Omental fat pad (tissue), 4 donors: ENCODE measurements around the gene PARPBP. TPM values are rescaled to one million over a fixed set of nuclear protein-coding genes. Genes with fewer than 3 reads are reported as not detected.
A peak's percentile ranks its signal among the peaks of the same experiment; 100 is the strongest.

Experiments used
- ATAC-seq: fragments of 150-250 bp; one replicate; pipeline ENCODE4 v1.9.1; 2016; ENCODE audit warnings: mild to moderate bottlenecking, moderate library complexity; ENCODE audit not compliant: low FRiP score
- DNase-seq: peaks from one replicate; pipeline ENCODE4 v3.0.0-alpha.2; 2019; ENCODE audit warnings: low spot score
- total RNA-seq, 4 donors: library from RNA; depleted of rRNA; stranded (reverse); fragments of >200 nt; gene quantifications; one replicate each; pipeline ENCODE4 v1.1.0, GENCODE V29; 2016
- TF ChIP-seq, protein P1 (sequence below), 3 donors: fragments of 450-650 bp; IDR thresholded peaks; one replicate each; pipeline ENCODE4 v1.5.1; 2016 to 2017; ENCODE audit warnings: antibody characterized with exemption in 3 of 3, mild to moderate bottlenecking in 3 of 3, moderate library complexity in 2 of 3

Gene PARPBP
- total RNA-seq, 4 donors from 2014 or later: 1.1 to 4.9 (median 1.3) TPM

DNA sequence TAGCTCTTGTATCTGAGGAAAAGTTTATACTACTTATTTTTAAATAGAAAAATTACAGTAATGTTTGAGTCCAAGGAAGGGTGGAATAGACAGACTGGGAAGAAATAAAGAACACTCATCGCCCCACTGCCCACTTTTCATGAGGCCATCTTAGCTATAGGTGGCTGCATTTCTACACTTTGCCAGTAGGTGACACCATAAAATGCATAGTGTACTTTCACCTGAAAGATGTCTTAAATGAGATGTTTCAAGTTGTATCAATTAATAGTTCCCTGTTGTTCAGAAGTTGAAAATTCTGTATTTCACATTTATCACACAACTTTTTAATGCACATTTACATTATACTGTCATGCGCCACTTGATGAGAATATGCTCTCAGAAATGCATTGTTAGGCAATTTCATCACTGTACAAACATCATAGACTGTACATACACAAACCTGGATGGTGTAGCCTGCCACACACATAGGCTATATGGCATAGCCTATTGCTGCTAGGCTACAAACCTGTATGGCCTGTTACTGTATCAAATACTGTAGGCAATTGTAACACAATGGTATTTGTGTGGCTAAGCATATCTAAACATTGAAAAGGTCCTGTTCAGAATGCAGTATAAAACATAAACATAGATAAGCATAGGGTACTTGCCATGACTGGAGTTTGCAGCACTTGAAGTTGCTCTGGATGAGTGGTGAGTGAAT is 50.1 kb downstream of the PARPBP start:
- ATAC-seq: no peak
- DNase-seq: no peak
- TF ChIP-seq, protein P1, sequence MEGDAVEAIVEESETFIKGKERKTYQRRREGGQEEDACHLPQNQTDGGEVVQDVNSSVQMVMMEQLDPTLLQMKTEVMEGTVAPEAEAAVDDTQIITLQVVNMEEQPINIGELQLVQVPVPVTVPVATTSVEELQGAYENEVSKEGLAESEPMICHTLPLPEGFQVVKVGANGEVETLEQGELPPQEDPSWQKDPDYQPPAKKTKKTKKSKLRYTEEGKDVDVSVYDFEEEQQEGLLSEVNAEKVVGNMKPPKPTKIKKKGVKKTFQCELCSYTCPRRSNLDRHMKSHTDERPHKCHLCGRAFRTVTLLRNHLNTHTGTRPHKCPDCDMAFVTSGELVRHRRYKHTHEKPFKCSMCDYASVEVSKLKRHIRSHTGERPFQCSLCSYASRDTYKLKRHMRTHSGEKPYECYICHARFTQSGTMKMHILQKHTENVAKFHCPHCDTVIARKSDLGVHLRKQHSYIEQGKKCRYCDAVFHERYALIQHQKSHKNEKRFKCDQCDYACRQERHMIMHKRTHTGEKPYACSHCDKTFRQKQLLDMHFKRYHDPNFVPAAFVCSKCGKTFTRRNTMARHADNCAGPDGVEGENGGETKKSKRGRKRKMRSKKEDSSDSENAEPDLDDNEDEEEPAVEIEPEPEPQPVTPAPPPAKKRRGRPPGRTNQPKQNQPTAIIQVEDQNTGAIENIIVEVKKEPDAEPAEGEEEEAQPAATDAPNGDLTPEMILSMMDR (IDR thresholded peaks at IDR 0.05): no peak

DNA sequence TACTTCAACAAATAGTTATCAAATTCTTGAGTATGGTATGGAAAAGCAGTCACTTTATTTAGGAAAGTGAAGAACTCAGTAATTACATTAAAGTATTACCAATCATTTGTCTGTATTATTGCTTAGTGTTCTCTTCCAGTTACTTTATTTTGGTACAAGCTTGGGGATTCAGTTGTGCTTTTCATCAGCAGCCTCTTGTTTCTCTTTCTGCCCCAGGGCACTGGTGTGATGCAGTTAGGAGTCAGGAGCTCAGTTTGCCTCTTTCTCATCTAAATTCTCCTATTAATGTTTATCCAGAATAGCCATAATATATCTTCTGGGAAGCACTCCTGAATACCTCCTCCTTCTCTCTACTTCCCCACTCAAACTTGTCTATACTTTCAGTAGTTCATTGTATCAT is 52.0 kb downstream of the PARPBP start:
- TF ChIP-seq, protein P1 (IDR thresholded peaks at IDR 0.05): no peak
- DNase-seq: no peak
- ATAC-seq: no peak

DNA sequence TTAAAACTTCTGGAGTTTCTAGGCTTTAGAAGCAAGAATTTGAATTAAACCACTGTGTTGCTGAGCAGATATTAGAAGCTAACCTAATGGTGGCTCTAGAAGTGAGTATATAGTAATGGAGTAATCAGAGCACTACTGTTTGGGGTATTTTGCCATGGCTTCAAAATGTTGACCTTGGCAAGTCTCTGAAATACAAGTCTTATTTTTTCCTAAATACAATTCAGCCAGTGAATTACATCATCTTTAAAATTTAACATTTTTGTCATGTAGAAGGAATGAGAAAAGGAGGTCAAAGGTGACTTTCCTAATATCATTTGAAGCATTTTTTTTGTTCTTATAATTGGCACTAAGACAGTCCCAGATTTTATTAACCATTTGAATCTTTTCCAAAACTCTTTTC is 52.5 kb downstream of the PARPBP start:
- TF ChIP-seq, protein P1 (IDR thresholded peaks at IDR 0.05): no peak
- ATAC-seq: peak; percentile 41
- no peak for DNase-seq

DNA sequence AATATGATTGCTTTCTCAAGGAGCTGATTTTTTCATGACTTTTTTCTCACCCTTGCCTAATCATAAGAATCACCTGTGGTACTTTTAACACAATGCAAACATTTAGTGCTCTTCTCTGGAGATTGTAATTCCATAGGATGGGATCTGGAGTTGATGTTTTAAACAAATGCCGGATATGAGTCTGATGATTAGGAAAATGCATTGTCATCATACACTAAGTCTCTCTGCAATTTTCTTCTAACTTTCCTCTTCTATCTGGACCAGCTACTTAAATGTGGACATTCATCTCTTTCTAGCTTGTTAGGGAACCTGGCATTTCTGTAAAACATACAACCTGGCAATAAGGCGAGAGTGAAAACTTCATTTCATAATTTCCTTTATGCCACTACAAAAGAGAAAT is 54.1 kb downstream of the PARPBP start:
- TF ChIP-seq, protein P1 (IDR thresholded peaks at IDR 0.05): no peak
- no peak for ATAC-seq

DNA sequence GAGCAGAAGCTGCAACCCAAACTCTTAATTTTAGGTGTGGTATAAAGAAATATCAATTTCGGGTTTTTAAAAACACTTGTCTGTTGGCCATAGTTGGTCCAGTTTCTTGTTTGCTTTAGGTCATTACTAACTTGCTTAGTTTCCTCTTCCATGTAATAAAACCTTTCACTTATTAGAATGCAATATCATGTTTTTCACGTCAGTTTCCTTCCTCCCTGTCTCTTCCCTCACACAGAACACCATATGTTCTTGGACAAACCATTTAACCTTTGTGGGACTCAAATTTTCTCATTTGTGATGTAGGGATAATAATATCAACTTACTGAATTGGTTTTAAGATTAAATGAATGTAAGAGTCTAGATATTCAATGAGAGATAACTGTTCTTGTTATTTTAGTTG is 54.8 kb downstream of the PARPBP start:
- DNase-seq (no peak), ATAC-seq (no peak)
- TF ChIP-seq, protein P1 (IDR thresholded peaks at IDR 0.05): no peak

More for the DNA sequence above, 54.1 kb downstream of the PARPBP start:
- no peak for DNase-seq

DNA sequence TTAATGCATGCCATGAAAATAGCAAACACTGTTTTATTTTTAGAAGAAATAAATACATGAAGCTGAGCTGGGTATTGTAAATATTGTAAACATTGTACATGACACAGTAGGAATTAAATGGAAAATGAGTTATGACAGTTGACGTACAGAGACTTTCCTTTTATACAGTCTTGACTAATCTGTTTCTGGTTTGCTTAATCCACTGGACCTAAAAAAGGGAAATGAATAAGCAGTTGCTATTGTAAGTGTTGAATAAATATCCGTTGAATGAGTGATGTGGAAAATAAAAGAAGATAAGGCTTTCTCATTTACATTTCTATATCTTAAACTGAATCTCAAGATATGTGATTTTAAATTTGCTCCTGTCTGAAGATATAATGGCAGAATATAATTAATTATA is 62.7 kb downstream of the PARPBP start:
- no peak for ATAC-seq
- TF ChIP-seq, protein P1 (IDR thresholded peaks at IDR 0.05): no peak
- DNase-seq: no peak

DNA sequence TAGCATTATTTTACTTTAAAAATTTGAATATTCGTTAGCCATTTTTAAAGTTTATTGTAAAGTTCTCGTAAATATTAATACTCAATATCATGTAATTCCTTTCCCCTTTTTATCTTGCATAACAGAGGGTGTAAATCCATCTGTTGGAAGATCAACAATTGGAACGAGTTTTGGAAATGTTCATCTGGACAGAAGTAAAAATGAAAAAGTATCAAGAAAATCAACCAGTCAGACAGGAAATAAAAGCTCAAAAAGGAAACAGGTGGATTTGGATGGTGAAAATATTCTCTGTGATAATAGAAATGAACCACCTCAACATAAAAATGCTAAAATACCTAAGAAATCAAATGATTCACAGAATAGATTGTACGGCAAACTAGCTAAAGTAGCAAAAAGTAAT is 75.8 kb downstream of the PARPBP start:
- DNase-seq (no peak), ATAC-seq (no peak)
- TF ChIP-seq, protein P1 (IDR thresholded peaks at IDR 0.05): no peak
